ENCODE results near the gene PLEK.
"Not testable (repeated sequence)": the region's sequence is repeated elsewhere in the genome, so short reads cannot be mapped to it uniquely, and the experiment has no call there.

Gene PLEK

GRCh38 chr2:68356599-68357239, 8.4 kb upstream of the PLEK start:
- DNase-seq, result no peak

- DNase-seq, result no peak
Measured at GRCh38 chr2:68357605-68358337, 7.3 kb upstream of the PLEK start.

GRCh38 chr2:68359889-68360288, 5.2 kb upstream of the PLEK start:
- DNase-seq, result no peak

GRCh38 chr2:68362069-68362468, 3.0 kb upstream of the PLEK start:
- peak; percentile 72 to 79 for DNase-seq

GRCh38 chr2:68362749-68363148, 2.3 kb upstream of the PLEK start:
- DNase-seq, result no peak

- no peak for DNase-seq
Measured at GRCh38 chr2:68363721-68364120, 1.4 kb upstream of the PLEK start.

- no peak for DNase-seq
Measured at GRCh38 chr2:68366083-68366560, 1.0 kb downstream of the PLEK start.

GRCh38 chr2:68367953-68368653, 3.0 kb downstream of the PLEK start:
- DNase-seq, result no peak

GRCh38 chr2:68368654-68369336, 3.7 kb downstream of the PLEK start:
- DNase-seq, result no peak

GRCh38 chr2:68369337-68369734, 4.3 kb downstream of the PLEK start:
- no peak for DNase-seq

GRCh38 chr2:68371138-68371537, 6.1 kb downstream of the PLEK start:
- DNase-seq, result no peak

- DNase-seq, result no peak
Measured at GRCh38 chr2:68371581-68371980, 6.5 kb downstream of the PLEK start.

- no peak for DNase-seq
Measured at GRCh38 chr2:68372485-68372884, 7.4 kb downstream of the PLEK start.

GRCh38 chr2:68374184-68374583, 9.1 kb downstream of the PLEK start:
- no peak for DNase-seq

- no peak for DNase-seq
Measured at GRCh38 chr2:68375582-68375981, 10.5 kb downstream of the PLEK start.

GRCh38 chr2:68377137-68377780, 12.2 kb downstream of the PLEK start:
- no peak for DNase-seq

- DNase-seq, result not testable (repeated sequence)
Measured at GRCh38 chr2:68378779-68379178, 13.7 kb downstream of the PLEK start.

GRCh38 chr2:68379184-68379708, 14.2 kb downstream of the PLEK start:
- no peak for DNase-seq

GRCh38 chr2:68383778-68384177, 18.7 kb downstream of the PLEK start:
- DNase-seq, result no peak

- no peak for DNase-seq
Measured at GRCh38 chr2:68384485-68385107, 19.5 kb downstream of the PLEK start.

- DNase-seq, result no peak
Measured at GRCh38 chr2:68385220-68385906, 20.3 kb downstream of the PLEK start.

Measured in activated CD4-positive, alpha-beta T cell treated with anti-CD3 and anti-CD28 coated beads, Interleukin-2, amount 50 U/mL, for 4 hours (primary cell).